A172 (cell line): ENCODE measurements around the gene GALNT16. TPM values are rescaled to one million over a fixed set of nuclear protein-coding genes. Genes with fewer than 3 reads are reported as not detected.

Source experiments
- DNase-seq: peaks from one replicate; pipeline ENCODE4 v3.0.0-alpha.2; 2015; ENCODE audit warnings: low spot score
- total RNA-seq: library from RNA; depleted of rRNA; stranded (reverse); fragments of >200 nt; shearing (Covaris generic); gene quantifications from 2 replicates; pipeline ENCODE4 v1.2.3, GENCODE V29; 2014

Gene GALNT16
- total RNA-seq, 1 experiment from 2014 or later, result 4.8 TPM

GRCh38 chr14:69317102-69317755 lies 57.3 kb downstream of the GALNT16 start:
- peak; percentile 88 for DNase-seq

GRCh38 chr14:69317780-69318179 lies 57.8 kb downstream of the GALNT16 start:
- DNase-seq, result no peak

- DNase-seq, result no peak
These were observed 58.3 kb downstream of the GALNT16 start for GRCh38 chr14:69318241-69318640.

GRCh38 chr14:69318901-69319475 lies 59.0 kb downstream of the GALNT16 start:
- DNase-seq, result no peak

- no peak for DNase-seq
These were observed 60.0 kb downstream of the GALNT16 start for GRCh38 chr14:69319911-69320310.

GRCh38 chr14:69320581-69321365 lies 60.8 kb downstream of the GALNT16 start:
- DNase-seq, result no peak

- no peak for DNase-seq
These were observed 61.8 kb downstream of the GALNT16 start for GRCh38 chr14:69321601-69322330.

GRCh38 chr14:69323266-69323998 lies 63.5 kb downstream of the GALNT16 start:
- DNase-seq, result no peak

- DNase-seq, result no peak
These were observed 64.0 kb downstream of the GALNT16 start for GRCh38 chr14:69323999-69324282.

- no peak for DNase-seq
These were observed 64.5 kb downstream of the GALNT16 start for GRCh38 chr14:69324341-69324931.

- no peak for DNase-seq
These were observed 65.1 kb downstream of the GALNT16 start for GRCh38 chr14:69325086-69325485.

GRCh38 chr14:69325646-69326265 lies 65.8 kb downstream of the GALNT16 start:
- no peak for DNase-seq

- DNase-seq, result no peak
These were observed 66.7 kb downstream of the GALNT16 start for GRCh38 chr14:69326611-69327010.

GRCh38 chr14:69327507-69327906 lies 67.5 kb downstream of the GALNT16 start:
- DNase-seq, result no peak

- no peak for DNase-seq
These were observed 68.4 kb downstream of the GALNT16 start for GRCh38 chr14:69328317-69328716.

- no peak for DNase-seq
These were observed 68.8 kb downstream of the GALNT16 start for GRCh38 chr14:69328765-69329164.

GRCh38 chr14:69331206-69331605 lies 71.2 kb downstream of the GALNT16 start:
- no peak for DNase-seq

GRCh38 chr14:69332782-69333395 lies 72.9 kb downstream of the GALNT16 start:
- DNase-seq, result no peak

GRCh38 chr14:69333791-69334337 lies 73.9 kb downstream of the GALNT16 start:
- no peak for DNase-seq

- no peak for DNase-seq
These were observed 74.6 kb downstream of the GALNT16 start for GRCh38 chr14:69334576-69334975.
